ENCODE results near the gene MPV17L2.
"Not testable (repeated sequence)": the region's sequence is repeated elsewhere in the genome, so short reads cannot be mapped to it uniquely, and the experiment has no call there.

Gene MPV17L2

GRCh38 chr19:18193388-18194180, 566 bp downstream of the MPV17L2 start:
- no peak for DNase-seq (ENCODE audit: low spot score)

- DNase-seq (ENCODE audit: low spot score), result no peak
Measured at GRCh38 chr19:18194181-18194530, 1.1 kb downstream of the MPV17L2 start.

DNA sequence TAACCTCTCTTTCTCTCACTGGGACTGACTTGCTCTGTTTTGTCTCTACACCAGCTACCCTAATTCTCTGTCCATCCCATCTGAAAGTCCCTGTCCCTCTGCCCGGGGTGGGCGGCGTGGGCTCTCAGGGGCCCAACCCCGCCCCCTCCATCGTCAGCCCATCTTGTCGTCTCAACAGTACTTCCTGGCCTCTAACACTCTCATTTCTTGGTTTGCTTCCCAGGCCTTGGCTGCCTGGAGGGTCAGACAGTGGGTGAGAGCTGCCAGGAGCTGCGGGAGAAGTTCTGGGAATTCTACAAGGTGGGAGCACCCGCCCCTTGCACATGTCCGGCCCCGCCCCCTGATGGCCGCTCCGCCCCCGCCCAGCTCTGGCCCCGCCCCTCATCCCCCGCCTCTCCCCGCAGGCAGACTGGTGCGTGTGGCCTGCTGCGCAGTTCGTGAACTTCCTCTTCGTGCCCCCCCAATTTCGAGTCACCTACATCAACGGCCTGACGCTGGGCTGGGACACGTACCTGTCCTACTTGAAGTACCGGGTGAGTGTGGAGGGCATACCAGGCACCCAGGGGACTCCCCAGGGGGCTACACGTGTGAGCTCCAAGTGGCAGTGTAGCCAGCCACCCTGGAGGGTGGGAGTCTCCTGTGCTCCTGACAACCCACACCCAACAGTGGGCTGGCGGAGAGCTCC, 1.7 kb downstream of the MPV17L2 start:
- peak; percentile 19 for DNase-seq (ENCODE audit: low spot score)

GRCh38 chr19:18196511-18196845, 3.5 kb downstream of the MPV17L2 start:
- no peak for DNase-seq (ENCODE audit: low spot score)

DNA sequence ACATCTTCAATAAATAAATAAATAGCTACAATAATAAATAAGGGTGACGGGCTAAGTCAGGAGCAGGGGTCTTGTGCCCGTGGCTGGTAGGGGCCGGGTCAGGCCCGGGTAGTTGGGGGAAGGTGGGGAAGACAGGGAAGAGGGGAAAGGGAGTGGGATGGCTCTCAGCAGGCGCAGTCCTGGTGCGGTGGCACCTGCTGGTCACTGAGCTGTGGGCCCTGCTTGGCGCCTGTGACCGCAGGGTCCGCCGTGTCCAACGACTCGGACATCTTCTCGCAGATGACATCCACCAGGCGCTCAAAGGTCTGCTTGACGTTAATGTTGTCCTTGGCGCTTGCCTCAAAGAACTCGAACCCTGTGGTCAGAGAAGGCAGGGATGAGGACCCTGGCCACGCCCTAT, 4.3 kb downstream of the MPV17L2 start:
- DNase-seq (ENCODE audit: low spot score), result no peak

DNA sequence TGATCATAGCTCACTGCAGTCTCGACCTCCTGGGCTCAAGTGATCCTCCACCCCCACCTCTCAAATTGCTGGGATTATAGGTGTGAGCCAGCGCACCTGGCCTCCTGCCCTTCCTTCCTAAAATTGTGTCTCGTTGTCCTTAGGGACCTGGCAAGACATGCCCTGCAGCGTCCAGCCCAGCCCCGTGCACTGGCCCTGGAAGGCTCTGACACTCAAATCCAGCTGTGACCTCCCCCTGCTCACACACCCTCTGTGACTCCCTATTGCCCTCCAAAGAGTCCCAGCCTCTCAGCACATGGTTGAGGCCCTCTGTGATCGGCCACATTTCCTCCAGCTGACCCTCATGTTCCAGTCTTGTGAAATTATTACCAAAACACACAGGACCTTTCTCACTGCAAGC, 4.9 kb downstream of the MPV17L2 start:
- DNase-seq (ENCODE audit: low spot score), result no peak

GRCh38 chr19:18198374-18198773, 5.4 kb downstream of the MPV17L2 start:
- DNase-seq (ENCODE audit: low spot score), result no peak

- DNase-seq (ENCODE audit: low spot score), result no peak
Measured at GRCh38 chr19:18202397-18202777, 9.4 kb downstream of the MPV17L2 start.

DNA sequence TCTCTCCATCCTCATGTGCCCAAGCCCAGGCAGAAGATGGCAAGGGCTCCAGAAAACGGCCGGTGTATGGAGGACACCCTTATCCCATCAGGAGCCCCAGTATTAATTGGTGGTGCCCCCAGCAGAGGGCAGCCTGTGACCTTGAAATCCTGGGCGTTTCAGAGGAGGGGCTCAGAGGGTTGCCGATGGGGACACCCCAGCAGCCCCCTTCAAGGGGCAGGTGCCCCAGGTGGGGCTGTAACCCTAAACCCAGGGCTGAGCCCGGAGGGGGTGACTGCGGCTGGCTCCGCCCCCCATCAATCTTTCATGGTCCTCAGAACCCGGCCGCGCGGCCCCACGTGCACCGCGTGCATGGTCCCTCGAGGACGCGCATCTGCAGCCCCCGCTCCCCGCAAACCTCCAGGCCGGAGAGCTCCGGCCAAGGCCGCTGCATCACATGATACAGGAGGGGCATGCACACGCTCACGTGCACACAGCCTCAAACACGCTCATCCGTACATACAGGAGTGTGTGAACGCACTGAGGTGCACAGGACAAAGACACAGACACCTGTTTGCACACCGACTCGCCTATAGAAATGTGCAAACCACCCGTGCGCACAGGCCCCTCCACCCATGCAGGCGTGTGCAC, 9.9 kb downstream of the MPV17L2 start:
- DNase-seq (ENCODE audit: low spot score), result no peak

GRCh38 chr19:18203408-18203862, 10.4 kb downstream of the MPV17L2 start:
- peak; percentile 45 for DNase-seq (ENCODE audit: low spot score)

DNA sequence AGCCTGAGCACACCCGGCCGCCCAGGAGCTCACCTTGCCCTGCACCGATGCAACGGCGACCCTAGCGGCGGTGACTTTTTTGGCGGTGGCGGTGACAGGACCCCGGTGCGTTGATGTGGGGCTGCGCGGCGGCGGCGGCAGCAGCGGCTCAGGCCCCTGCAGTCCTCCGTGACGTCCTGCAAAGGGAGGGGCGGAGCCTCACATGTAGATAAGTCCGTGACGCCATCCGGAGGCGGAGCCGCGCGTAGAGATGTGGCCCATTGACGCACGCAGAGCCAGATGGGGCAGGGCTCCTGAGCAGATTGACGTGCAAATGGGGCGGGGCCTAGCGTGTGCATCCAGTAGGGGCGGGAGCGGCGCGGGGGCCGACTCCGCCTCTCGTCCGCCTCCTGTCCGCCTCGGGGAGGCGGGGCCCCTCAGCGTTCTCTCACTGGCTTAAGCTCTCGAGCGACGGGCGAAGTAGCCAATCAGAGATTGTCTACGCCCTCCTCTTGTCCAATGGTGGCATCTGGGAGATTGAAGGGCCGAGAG, 10.9 kb downstream of the MPV17L2 start, which contains the start of gene RAB3A:
Gene RAB3A, minus strand, starts transcription at position 180 of the 531 bp plus-strand sequence. CDS start 1,302 bp downstream, outside the sequence.
- peak; percentile 100 for DNase-seq (ENCODE audit: low spot score)

GRCh38 chr19:18204394-18205199, 11.6 kb downstream of the MPV17L2 start:
- DNase-seq (ENCODE audit: low spot score), result no peak

DNA sequence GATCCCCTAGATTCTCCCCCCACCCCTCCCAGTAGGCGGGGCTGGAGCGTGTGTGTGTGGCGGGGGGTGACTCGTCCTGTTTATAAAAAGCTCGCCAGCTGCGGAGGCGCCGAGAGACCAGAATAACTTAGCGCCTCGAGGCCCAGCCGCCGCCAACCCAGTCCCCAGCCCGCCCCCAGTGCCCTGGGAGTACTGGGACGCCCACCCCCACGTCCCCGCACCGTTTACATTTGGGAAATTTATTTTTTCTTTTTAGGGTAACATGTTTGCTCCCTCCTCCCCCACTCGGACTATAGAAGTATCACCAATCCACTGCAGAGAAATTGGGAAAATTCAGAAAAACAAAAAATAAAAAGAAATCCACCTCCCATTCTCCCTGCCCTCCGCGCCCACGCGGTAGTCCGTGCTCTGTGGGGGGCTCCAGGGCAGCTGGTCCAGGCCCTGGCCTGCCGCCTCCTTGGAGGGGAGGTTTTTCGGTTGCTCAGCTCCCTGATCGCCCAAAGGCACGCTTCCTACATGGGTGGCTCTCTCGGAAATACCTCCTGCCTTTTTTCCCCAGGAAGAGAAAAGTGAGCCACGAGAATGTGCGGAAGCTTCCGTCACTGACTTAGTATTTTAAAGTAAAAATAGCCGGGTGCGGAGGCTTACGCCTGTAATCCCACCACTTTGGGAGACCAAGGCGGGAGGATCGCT, 12.3 kb downstream of the MPV17L2 start:
- DNase-seq (ENCODE audit: low spot score), result peak; percentile 43

DNA sequence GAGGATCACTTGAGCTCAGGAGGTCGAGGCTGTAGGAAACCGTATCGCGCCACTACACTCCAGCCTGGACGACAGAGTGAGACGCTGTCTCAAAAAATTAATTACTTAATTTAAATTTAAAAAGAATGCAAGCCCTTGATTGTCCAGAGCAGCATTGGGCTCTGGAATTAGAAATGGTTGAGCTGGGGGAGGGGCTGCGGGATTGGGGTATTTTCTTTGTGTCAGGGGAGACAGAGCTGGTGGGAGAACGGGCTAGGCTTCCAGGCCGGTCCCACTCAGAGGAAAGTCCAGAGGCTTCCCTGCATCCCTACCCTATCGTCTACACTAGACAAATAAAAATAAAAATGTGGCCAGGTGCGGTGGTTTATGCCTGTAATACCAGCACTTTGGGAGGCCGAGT, 13.0 kb downstream of the MPV17L2 start:
- no peak for DNase-seq (ENCODE audit: low spot score)

DNA sequence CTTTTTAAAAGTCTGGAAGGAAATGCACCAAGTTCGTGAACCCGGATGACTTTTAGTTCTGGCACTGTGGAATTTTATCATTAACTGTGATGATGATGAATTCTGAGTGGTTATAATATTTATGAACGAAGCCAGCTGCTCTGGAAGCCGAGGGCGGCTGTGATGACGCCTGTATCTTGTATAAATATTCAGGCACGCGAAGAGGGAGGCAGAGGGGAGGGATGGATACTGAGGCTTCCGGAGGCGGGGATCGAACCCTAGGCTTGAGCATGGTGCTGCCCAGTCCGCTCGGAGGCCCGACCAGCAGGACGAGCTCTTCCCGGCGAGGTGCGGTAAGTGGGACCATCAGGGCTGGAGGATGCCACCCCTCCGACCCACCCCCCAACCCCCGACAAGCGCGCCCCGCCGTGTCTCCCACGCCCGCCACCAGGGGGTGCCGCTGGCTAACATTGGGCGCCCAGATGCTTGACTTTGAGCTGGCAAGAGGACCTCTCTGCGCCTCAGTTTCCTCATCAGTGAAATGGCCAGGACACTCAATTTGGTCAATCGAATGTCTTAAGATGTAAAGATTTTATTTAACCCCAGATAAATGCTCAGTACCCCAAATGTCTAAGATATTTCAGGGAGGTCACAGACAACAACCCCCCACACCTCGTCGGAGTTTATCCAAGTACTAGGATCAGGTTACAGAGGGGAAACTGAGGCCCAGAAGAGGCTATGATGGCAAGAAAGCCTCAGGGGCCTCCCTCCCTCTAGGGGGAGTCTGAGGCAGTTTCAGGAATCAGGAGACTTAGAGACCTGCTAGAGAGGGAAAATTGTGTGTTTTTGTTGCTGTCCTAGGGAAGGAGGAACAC, 15.3 kb downstream of the MPV17L2 start:
- no peak for DNase-seq (ENCODE audit: low spot score)

GRCh38 chr19:18209912-18210311, 16.9 kb downstream of the MPV17L2 start:
- not testable (repeated sequence) for DNase-seq (ENCODE audit: low spot score)

- no peak for DNase-seq (ENCODE audit: low spot score)
Measured at GRCh38 chr19:18211683-18212082, 18.7 kb downstream of the MPV17L2 start.

DNA sequence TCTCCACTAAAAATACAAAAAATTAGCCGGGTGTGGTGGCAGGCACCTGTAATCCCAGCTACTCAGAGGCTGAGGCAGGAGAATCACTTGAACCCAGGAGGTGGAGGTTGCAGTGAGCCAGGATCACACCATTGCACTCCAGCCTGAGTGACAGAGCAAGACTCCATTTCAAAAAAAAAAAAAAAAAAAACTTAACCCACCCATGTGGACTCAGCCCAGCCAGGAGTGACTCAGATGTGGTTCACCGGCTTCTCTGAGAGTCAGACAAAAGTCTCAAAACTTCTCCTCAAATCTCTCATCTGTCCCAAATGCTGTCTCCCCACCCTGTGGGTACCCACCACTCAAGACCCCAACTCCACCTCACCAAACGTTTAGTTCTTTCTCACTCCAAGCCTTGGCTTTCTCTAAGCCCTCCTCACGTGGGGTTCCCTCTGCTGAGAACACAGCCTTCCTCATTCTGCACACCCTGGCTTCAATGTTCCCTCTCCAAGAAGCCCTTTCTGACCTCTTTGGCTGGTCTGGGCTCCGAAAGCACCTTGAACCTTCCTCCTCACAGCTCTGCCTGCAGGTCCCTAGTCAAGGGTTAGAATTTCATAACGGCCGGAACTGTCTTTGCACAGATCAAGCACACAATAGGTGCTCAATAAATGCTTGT, 21.9 kb downstream of the MPV17L2 start:
- no peak for DNase-seq (ENCODE audit: low spot score)

DNA sequence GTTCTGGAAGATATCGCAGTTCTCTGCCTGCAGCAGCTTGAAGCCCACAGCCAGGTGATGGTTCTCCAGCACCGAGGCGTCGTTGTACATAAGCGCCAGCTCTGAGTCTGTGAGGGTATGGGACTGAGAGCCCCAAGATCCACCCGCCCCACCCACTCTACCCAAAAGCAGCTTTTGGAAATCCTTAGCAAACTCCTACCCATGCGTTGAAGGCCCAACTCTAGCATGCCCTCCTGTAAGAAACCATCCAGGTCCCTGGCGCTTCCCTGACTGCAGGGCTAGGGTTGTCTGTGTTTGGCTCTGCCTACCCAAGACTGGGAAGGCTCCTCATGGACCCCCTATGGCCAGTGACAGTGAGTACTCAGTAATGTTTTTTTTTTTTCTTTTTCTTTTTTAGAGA, 23.8 kb downstream of the MPV17L2 start:
- DNase-seq (ENCODE audit: low spot score), result no peak

- DNase-seq (ENCODE audit: low spot score), result no peak
Measured at GRCh38 chr19:18218159-18218558, 25.1 kb downstream of the MPV17L2 start.

Data from CD4-positive, alpha-beta T cell treated with Interleukin-6 at 100 ng/mL for 8 hours (primary cell).